ENCODE measurements around the gene GGTA1.
A peak's percentile ranks its signal among the peaks of the same experiment; 100 is the strongest.
"Not testable (repeated sequence)": the region's sequence is repeated elsewhere in the genome, so short reads cannot be mapped to it uniquely, and the experiment has no call there.

GGTA1 gene

DNA sequence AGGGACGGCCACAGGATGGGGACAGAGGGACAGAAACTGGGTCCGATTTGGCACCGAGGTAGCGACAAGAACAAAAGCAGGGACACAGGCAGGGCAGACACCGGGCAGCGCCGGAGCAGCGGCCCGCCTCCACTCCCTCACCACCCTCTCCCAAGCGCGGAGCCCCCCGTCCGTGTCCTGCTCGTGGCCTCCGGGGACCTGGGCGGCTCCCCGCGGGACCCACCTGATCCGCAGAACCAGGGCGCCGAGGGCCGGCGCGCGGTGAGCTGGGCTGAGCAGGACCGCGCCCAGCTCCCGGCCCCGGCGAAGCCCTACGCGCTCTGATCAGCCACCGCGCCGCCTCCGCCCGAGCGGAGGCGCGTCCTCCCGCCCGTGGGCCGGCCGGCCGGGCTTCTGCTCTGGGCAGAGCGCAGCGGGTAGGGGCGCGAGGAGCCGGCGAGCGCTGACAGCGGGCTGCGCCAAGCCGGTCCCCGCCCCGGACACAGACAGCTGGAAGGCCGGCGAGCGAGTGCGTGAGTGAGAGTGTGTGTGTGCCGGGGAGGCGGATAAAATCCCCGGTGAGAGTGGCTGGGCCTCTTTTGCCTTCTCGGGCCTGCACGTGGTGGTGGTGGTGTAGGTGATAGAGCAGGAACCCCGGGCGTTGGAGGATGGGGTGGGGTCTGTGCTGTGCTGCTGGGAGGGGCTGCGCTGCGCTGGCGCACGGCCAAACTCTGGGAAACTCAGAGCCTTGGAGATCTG lies at the start of gene GGTA1:
Gene GGTA1 (minus strand): TSS at position 418 of the 738 bp plus-strand sequence. CDS start 31,922 bp downstream, outside the sequence.
- DNase-seq: peak; percentile 67 to 77

DNA sequence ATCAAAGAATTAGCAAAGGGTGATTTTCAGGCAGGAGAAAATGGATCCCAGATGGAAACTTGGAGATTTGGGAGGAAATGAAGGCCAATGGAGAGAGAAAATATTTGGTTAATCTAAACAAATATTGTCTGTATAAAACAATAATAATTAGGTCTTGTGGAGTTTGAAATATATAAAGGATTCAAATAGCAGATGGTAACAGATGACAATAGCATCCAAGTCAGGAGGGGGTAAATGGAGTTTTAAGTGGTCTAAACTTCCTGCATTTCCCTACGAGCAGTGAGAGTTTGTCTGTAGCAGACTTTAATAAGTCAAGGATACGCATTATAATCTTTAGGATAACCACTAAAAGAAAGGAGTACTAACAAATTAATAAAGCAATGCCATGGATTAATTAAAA lies 49.0 kb upstream of the GGTA1 start:
- no peak for DNase-seq

- peak; percentile 85 to 97 for DNase-seq
Observed at GRCh38 chr9:121545875-121546423, 46.3 kb upstream of the GGTA1 start.

DNA sequence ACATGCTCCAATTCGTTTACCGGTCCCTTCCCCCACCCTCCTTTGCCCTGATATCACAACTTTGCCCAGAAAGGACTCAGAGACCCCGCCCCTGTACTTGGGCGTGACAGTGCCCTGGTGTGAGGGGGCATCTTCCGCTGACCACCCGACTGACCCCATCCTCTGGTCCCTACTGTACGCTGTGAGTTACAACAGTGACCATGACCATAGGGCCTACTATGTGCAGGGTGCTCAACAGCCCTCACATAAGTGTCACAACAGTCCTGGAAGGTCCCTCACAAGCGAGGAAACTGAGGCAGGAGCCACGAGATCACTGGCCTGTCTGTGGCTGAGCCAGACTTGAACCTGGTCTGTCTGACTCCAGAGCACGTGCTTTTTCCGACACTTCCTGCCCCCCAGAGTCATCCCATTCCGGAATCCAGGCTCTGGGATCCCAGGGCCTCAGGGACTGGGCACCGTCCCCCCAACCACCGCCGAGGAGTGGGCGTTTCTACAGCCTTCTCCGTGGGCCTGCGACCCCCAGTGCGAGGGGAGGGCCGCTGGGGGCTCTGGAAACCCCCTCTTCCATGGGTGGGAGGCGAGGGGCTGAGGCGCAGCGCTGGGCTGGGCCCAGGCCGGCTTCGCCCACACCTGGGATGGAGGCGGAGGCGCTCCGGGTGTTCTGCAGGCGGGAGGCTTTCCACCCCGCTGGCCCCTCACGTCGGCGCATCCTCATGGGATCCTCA lies 45.7 kb upstream of the GGTA1 start:
- DNase-seq: no peak

DNA sequence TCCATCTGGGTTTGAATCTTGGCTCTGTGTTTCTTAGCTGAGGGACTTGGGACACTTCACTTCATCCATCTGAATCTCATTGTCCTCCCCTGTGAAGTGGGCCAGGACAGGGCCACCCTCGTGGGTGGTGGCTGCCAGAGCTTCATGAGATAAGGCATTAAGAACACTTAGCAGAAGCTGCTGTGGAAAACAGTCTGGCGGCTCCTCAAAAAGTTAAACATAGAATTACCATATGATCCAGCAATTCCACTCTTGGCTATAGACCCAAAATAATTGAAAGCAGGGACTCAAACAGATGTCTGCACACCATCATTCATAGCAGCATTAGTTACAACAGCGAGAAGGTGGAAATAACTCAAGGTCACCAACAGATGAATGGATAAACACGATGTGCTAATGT lies 42.4 kb upstream of the GGTA1 start:
- no peak for DNase-seq

- no peak for DNase-seq
Observed at GRCh38 chr9:121541256-121541655, 41.6 kb upstream of the GGTA1 start.

DNA sequence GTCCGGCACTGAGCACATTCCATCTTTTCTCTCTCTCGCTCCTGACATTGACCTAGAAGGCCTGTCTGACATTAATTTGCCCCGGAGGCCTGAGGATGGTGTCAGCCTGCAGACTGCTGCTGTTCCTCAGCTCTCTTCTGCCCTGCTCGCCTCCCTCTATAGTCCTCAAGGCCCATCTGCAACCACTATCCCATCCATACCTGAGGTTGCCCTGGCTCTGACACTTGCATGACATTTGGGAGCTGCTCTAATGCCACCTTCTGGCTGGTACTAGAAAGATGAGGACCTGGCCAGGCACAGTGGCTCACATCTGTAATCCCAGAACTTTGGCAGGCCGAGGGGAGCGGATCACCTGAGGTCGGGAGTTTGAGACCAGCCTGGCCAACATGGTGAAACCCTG lies 38.6 kb upstream of the GGTA1 start:
- DNase-seq: no peak

- DNase-seq: peak; percentile 20 to 31
Observed at GRCh38 chr9:121537283-121537682, 37.6 kb upstream of the GGTA1 start.

DNA sequence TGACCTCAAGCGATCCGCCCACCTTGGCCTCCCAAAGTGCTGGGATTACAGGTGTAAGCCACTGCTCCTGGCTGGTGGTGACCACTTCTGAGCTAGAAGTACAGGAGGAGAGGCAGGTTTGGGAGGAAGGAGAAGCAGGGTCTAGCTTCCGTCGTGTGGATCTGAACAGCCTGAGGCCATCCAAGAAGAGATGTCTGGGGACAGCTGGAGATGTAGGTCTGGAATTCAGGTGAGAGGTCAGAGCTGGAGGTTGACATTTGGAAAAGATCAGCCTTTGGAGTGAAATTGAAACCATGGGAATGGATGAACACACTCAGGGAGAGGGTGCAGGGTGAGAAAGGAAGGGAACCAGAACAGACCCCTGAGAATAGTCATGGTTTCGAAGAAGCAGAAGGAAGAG lies 33.2 kb upstream of the GGTA1 start:
- DNase-seq: no peak

DNA sequence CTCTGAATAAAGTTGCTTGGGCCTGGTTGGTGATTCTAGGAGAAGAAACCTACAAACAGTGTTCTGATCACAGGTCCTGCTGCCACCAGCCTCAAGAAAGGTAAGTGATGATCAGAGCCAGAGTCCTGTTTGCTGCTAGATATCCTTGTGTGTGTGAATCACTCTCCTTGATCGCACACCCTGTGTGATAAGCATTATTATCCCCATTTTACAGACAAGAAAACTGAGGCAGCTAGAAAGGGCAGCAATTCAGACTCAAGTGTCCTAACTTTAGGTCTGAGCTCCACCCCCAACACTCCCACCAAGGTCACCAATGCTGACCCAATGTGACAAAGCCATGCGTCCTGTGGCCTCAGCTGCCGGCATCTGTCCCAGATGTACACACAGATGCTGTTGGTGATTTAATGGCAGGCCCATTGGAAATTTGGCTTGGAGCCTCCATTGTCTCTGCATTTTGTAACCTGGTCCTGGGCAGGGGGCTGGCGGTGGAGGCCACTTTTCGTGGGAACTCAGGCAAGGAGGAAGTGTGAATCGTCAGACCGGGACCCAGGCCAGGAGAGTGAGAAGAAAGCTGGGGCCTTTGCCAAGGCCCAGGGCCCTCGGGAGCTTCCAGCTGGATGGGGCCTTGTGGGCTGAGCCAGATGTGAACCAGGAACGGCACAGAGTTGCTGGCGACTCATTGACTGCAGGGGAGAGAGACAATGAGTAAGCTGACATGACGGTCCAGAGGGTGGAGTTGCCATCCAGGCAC lies 29.8 kb upstream of the GGTA1 start:
- no peak for DNase-seq

DNA sequence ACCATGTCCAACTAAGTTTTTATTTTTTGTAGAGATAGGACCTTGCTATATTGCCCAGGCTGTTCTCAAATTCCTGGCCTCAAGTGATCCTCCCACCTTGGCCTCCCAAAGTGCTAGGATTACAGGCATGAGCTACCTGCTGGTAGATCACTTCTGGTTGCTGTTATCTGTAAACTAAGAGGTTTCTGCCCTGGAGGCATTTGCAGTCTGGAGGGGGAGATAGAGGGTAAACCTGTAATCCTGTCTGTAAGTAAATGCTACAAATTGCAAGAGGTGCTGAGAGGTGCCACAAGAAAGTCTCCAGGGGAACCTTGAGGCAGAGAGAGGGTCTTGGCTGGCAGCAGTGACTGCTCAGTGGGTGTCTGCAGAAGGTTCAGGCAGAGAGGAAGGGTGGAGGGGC lies 29.0 kb upstream of the GGTA1 start:
- no peak for DNase-seq

DNA sequence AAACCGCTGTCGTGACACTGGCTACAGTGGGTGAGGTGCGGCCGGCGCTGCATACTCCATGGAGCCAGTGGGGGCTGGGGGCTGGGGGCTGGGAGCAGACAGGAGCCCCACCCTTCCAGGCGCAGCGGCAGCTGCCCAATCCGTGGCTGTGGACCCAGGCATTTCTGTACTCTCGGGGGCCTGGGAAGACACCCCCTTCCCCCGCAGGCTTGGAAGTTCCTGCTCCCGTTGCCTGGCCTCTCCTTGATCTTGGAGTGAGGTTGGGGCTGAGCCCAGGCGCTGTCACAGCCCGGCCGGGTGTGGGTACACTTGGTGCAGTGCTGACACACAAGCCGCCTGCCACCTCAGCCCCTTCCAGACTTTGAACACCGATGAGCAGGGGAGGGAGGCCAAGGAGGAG lies 27.7 kb upstream of the GGTA1 start:
- DNase-seq: no peak

DNA sequence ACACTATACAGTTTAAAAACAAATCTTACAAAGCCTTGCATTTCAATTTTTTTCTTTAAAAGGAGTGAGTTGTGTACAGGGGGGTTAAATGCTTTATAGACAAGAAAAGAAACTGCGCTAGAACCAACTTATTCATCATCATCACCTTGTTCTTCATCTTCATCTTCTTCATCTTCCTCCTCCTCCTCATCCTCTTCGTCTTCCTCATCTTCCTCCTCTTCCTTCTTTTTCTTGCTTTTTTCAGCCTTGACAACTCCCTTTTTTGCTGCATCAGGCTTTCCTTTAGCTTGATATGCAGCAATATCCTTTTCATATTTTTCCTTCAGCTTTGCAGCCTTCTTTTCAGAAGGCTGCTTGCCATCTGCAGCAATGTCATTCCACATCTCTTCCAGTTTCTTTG lies 20.0 kb upstream of the GGTA1 start:
- not testable (repeated sequence) for DNase-seq

- no peak for DNase-seq
Observed at GRCh38 chr9:121518634-121519033, 19.0 kb upstream of the GGTA1 start.

- DNase-seq: peak; percentile 73 to 92
Observed at GRCh38 chr9:121513166-121513565, 13.5 kb upstream of the GGTA1 start.

DNA sequence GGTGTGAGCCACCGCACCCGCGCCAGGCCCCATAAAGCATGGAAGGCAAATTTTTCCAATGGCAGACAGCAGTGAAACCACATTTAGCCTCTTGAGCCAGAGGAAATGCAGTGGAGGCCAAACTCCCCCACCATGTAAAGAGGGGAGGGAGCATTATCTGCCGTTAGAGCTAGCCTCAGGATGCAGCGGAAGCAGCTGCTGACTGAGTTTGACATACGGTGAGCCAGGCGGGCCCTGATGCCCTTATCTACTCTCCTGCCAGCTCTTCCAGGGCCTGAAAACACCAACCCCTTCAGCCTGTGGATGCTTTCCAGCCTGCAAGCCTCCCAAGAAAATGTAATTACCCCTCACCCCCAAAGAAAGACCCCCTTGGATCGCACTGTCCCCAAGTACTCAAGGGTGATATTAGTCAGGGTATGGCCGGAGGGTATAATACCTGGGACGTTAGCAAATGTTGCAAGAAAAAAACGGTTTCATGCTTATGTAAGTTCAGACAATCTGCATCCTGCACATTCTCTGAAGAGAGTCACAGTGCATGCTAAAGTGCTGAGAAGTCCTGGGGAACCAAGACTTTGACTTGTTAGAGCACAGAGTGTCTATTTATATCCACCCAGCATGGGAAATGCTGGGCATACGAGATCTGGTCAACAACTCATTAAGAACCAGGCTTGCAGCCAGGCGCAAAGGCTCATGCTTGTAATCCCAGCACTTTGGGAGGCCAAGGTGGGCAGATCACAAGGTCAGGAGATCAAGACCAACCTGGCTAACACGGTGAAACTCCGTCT lies 11.3 kb upstream of the GGTA1 start:
- no peak for DNase-seq

DNA sequence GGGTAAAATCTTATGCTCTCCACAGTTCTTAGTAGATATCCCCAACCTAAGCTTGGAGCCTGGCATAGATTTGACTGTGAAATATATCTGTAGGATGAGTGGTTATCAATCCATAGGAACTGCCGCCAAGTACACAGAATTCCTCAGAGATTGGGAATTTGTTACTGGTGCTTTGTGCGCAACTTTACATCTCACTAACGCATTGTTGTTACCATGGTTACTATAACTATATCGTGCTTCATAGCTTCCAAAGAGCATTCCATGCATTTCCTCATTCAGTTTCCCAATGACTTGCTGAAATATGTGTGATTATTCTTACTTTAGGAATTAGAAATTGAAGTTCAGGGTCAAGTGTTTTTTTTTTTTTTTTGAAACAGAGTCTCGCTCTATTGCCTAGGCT lies 9.5 kb upstream of the GGTA1 start:
- DNase-seq: no peak

- no peak for DNase-seq
Observed at GRCh38 chr9:121508415-121508814, 8.8 kb upstream of the GGTA1 start.

- DNase-seq: no peak
Observed at GRCh38 chr9:121505903-121506735, 6.5 kb upstream of the GGTA1 start.

DNA sequence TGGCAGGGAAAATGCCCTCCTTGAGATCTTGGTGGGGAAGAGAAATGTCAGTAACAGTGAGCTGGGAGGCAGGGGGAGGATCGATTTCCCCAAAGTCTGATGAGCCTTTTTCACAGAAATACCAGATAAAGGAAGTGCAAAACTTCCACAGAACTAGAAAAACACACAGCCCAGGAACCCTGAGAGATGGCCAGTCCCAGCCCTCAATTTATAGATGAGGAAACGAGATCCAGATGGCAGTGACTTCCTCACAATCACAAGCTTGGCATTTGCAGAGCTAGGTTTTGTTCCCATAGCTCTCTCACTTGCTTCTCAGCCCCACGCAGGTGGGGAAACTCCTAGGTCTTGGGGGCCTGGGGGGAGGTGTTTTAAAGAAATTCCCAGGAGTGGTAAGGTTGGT lies 3.8 kb upstream of the GGTA1 start:
- DNase-seq: peak; percentile 85 to 93

DNA sequence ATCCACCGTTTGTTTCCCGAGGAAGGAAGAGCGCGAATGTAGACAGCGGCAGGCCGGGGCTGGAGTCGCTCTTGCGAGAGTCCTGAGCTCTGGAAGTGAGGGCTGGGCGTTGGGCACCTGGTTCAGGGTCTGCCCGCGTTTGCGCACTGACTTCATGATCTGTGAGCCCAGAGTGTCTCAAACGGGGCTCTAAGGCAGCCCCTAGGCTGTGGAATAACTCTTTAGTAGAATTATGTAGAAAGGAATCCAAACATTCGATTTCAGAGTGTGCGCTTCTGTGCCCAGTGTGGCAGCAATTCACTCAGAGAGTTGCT lies 478 bp upstream of the GGTA1 start:
- no peak for DNase-seq

GRCh38 chr9:121499177-121499426 lies 542 bp downstream of the GGTA1 start:
- no peak for DNase-seq
